Jurkat, Clone E6-1 (cell line): ENCODE results near the gene ENG.

ENCODE experiments used
- DNase-seq: peaks from one replicate; pipeline ENCODE4 v3.0.0-alpha.2; 2011; ENCODE audit warnings: low read depth, low spot score
- H3K4me3 ChIP-seq: 2 replicates; pipeline ENCODE4 v1.5.1; 2011; ENCODE audit warnings: mild to moderate bottlenecking, low read length, control low read depth, moderate library complexity

The ENG gene

GRCh38 chr9:127868278-127868902 is 13.9 kb upstream of the ENG start:
- DNase-seq: no peak
- H3K4me3 ChIP-seq: no peak overlapping the region

GRCh38 chr9:127867356-127868277 is 13.2 kb upstream of the ENG start:
- H3K4me3 ChIP-seq: no peak overlapping the region
- DNase-seq: no peak

- no peak overlapping the region for H3K4me3 ChIP-seq
- DNase-seq: no peak
Measured at GRCh38 chr9:127866535-127866934, 12.1 kb upstream of the ENG start.

- peak; percentile 74 for DNase-seq
- no peak overlapping the region for H3K4me3 ChIP-seq
Measured at GRCh38 chr9:127865645-127866464, 11.4 kb upstream of the ENG start.

- H3K4me3 ChIP-seq: no peak overlapping the region
- no peak for DNase-seq
Measured at GRCh38 chr9:127863191-127863621, 8.7 kb upstream of the ENG start.

- no peak for DNase-seq
- no peak overlapping the region for H3K4me3 ChIP-seq
Measured at GRCh38 chr9:127862075-127863011, 7.9 kb upstream of the ENG start.

GRCh38 chr9:127860779-127861178 is 6.3 kb upstream of the ENG start:
- DNase-seq: no peak
- H3K4me3 ChIP-seq: no peak overlapping the region

GRCh38 chr9:127860260-127860659 is 5.8 kb upstream of the ENG start:
- H3K4me3 ChIP-seq: no peak overlapping the region

GRCh38 chr9:127858041-127858512 is 3.6 kb upstream of the ENG start:
- H3K4me3 ChIP-seq: no peak overlapping the region
- DNase-seq: no peak

More at GRCh38 chr9:127860260-127860659, 5.8 kb upstream of the ENG start:
- DNase-seq: no peak

GRCh38 chr9:127857278-127857677 is 2.8 kb upstream of the ENG start:
- no peak for DNase-seq
- no peak overlapping the region for H3K4me3 ChIP-seq

GRCh38 chr9:127856729-127857116 is 2.3 kb upstream of the ENG start:
- H3K4me3 ChIP-seq: no peak overlapping the region
- no peak for DNase-seq

GRCh38 chr9:127856094-127856728 is 1.8 kb upstream of the ENG start:
- H3K4me3 ChIP-seq: no peak overlapping the region
- DNase-seq: no peak

GRCh38 chr9:127855522-127855921 is 1.1 kb upstream of the ENG start:
- DNase-seq: no peak
- no peak overlapping the region for H3K4me3 ChIP-seq

- H3K4me3 ChIP-seq: no peak overlapping the region
- DNase-seq: no peak
Measured at GRCh38 chr9:127854960-127855359, 502 bp upstream of the ENG start.

GRCh38 chr9:127853312-127854183 is 910 bp downstream of the ENG start:
- H3K4me3 ChIP-seq: no peak overlapping the region
- no peak for DNase-seq

GRCh38 chr9:127852829-127853228 is 1.6 kb downstream of the ENG start:
- no peak overlapping the region for H3K4me3 ChIP-seq
- DNase-seq: no peak

- no peak overlapping the region for H3K4me3 ChIP-seq
- no peak for DNase-seq
Measured at GRCh38 chr9:127850286-127850830, 4.1 kb downstream of the ENG start.
